Effector memory CD4-positive, alpha-beta T cell (primary cell): ENCODE measurements around the gene NXN.
"Not testable (repeated sequence)": the region's sequence is repeated elsewhere in the genome, so short reads cannot be mapped to it uniquely, and the experiment has no call there.

ENCODE experiments used
- DNase-seq, 3 donors: peaks; one replicate each; pipeline ENCODE4 v3.0.0-alpha.2; 2020
- H3K27ac ChIP-seq: 2 replicates; pipeline ENCODE4 v1.7.0; 2013; ENCODE audit warnings: mild to moderate bottlenecking, low read length, moderate library complexity; ENCODE audit not compliant: insufficient read depth, poor library complexity, severe bottlenecking
- H3K27me3 ChIP-seq: replicated peaks from 2 replicates; pipeline ENCODE4 v1.7.0; 2013; ENCODE audit warnings: mild to moderate bottlenecking, low read length; ENCODE audit not compliant: insufficient read depth, control insufficient read depth, poor library complexity, severe bottlenecking
- H3K36me3 ChIP-seq: 2 replicates; pipeline ENCODE4 v1.7.0; 2013; ENCODE audit warnings: mild to moderate bottlenecking, low read length, moderate library complexity; ENCODE audit not compliant: control insufficient read depth, insufficient read depth
- H3K4me1 ChIP-seq: 2 replicates; pipeline ENCODE4 v1.7.0; 2013; ENCODE audit warnings: low read length, mild to moderate bottlenecking; ENCODE audit not compliant: control insufficient read depth, insufficient read depth, poor library complexity, severe bottlenecking
- H3K4me3 ChIP-seq: 2 replicates; pipeline ENCODE4 v1.7.0; 2013; ENCODE audit warnings: low read length, low read depth, mild to moderate bottlenecking; ENCODE audit not compliant: insufficient read depth, poor library complexity, severe bottlenecking
- H3K9me3 ChIP-seq: 2 replicates; pipeline ENCODE4 v1.7.0; 2013; ENCODE audit warnings: mild to moderate bottlenecking, low read length, moderate library complexity; ENCODE audit not compliant: control insufficient read depth

The NXN gene

DNA sequence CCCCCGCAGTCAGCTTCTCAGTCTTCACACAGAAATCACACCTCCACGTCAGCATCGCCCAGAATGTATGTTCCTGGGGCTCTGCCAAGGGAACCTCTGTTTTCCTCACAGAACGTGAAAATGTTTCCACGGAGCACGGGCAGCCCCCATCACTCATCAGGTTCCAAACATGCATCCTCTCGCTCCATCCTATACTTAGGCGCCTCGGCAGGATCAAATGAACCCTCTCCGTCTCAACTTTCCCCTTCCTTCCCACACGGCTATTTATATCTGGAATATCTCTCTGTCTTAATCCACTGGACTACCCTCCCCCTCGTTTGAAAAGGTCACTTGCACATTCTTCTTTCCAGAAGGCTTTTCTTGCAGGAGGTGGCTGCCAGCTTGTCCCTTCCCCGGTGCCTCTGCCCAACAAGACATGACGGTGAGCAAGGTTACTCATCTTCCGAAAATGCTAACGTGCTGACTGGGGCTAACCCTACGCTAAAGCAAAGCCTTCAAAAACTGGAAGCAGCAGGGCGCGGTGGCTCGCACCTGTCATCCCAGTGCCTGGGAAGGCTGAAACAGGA, 21.6 kb downstream of the NXN start:
- Histone ChIP-seq H3K27ac (no peak overlapping the region), H3K9me3 (no peaks in the 10 kb centered on the region), H3K27me3 (no peaks in the 10 kb centered on the region), H3K36me3 (no peaks in the 10 kb centered on the region), H3K4me3 (no peak overlapping the region), H3K4me1 (no peaks in the 10 kb centered on the region)
- DNase-seq, result no peak

DNA sequence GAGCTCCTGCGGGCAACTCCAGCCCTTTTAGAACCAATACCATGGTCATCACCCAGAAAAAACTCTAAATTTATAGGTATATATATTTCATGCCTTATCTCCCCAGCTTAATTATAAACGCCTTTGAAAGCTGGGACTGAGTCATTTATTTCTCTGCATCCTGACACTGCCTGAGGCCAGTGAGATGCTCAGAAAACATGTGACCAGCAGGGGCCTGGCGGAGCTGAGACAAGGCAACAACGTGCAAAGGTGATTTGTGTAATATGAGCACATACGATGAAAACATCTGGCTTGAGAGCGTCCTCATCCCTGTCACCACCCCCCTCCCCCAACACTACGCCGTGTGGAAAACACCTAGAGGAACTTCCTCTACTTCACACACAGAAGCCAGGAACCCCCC, 22.7 kb downstream of the NXN start:
- no peaks in the 10 kb centered on the region for H3K9me3 ChIP-seq
- H3K4me3 ChIP-seq, result no peak overlapping the region
- peaks cover 2% of the 10 kb centered on the region for H3K27me3 ChIP-seq
- H3K4me1 ChIP-seq, result no peaks in the 10 kb centered on the region
- no peaks in the 10 kb centered on the region for H3K36me3 ChIP-seq
- no peak for DNase-seq
- no peak overlapping the region for H3K27ac ChIP-seq

DNA sequence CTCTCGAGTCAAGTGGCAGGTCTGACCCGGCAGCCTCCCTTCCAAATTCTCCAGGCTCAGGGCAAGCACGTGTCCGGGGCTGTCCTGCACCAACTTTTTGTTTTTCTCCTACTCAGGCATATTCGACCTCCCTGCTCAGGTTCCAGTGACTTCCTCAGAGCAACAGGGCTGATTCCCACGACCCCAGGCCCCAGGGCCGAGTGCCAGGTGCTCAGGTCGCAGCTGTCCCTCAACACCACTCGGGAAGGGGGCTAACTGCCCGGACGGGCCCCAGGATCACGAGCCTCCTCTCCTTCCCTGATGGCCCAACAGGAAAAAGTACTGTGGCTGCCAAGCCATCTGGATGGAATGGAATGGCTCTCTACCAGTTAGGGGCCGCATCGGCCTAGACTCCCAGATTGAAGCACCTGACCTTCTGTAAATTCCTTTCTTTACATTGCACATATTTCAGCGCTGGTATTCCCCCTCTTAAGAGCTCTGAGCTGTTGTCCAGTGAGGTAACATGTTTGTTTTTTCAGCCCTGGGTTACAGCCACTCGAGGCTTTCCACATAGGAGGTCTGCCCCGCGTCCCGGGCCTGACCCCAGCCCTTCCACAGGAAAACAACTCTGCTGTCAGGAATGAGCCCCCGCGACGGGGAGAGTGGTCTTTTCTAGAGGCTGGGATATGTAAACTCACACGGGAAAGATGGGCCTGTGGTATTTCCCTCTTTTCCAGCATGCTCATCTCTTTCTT, 25.0 kb downstream of the NXN start:
- Histone ChIP-seq H3K4me3 (no peak overlapping the region), H3K27ac (no peak overlapping the region), H3K36me3 (no peaks in the 10 kb centered on the region), H3K27me3 (peaks cover 5% of the 10 kb centered on the region), H3K4me1 (peaks cover 3% of the 10 kb centered on the region), H3K9me3 (no peaks in the 10 kb centered on the region)
- no peak for DNase-seq

DNA sequence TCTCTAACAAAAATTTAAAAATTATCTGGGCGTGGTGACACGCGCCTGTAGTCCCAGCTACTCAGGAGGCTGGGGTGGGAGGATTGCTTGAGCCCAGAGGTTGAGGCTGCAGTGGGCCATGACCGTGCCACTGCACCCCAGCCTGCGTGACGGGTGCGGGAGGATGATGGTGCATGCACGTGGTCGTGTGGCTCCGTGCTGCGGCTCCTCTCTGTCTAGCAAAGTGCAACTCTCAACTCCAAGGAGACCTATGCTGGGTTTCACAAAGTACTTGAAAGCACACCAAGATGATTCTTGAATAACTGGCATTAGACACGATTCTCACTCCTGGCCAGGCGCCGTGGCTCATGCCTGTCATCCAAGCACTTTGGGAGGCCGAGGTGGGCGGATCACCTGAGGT, 25.8 kb downstream of the NXN start:
- H3K4me3 ChIP-seq, result no peak overlapping the region
- H3K27ac ChIP-seq, result no peak overlapping the region
- no peaks in the 10 kb centered on the region for H3K9me3 ChIP-seq
- peaks cover 3% of the 10 kb centered on the region for H3K4me1 ChIP-seq
- H3K27me3 ChIP-seq, result peaks cover 5% of the 10 kb centered on the region
- no peak for DNase-seq
- H3K36me3 ChIP-seq, result no peaks in the 10 kb centered on the region

DNA sequence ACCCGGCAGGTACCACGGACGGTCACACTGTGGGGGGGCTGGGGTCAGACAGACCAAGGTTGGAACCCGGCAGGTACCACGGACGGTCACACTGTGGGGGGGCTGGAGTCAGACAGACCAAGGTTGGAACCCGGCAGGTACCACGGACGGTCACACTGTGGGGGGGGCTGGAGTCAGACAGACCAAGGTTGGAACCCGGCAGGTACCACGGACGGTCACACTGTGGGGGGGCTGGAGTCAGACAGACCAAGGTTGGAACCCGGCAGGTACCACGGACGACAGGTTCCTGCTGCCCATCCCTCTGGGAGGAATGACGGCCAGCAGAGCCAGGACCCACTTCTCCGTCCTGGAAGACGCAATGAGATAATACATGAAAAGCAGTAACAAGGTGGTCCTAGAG, 27.0 kb downstream of the NXN start:
- not testable (repeated sequence) for H3K4me3 ChIP-seq, H3K27ac ChIP-seq, H3K27me3 ChIP-seq, H3K9me3 ChIP-seq, H3K4me1 ChIP-seq, H3K36me3 ChIP-seq, DNase-seq

DNA sequence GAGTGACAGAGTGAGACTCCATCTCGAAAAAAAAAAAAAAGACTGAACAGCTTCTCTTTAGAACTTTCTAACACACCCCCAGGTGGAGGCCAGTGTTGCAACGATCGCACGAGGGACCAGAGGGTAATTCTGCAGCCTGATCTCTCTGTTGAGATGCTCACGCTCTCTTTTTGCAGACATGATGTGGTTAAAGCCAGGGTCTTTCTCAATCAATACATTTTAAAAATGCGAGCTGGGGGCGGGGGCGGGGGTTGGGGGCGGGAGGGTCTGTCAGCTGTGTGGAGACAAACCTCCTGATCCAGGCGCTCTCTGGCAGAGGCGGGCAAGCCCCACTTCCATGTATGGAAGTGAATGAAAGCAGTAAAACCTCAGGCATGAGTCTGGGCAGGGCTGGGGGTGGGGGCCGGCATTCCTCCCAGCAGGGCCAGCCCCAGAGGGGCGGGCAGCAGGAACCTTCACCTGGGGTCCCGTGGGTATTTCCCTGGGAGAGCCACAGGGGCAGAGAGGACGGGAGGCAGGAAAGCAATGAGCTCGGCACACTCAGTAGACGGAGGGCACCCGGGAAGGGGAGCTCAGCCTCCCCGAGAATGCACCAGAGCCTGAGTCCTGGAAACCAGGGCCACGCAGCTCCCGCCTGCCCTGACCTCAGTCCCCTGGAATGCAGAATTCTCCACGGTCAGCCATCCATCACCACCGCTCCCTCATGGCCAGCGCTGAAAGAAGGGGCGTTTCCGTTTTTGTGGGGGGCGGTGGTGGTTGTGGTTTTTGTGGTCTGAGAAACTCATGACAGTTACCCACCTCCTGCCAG, 28.0 kb downstream of the NXN start:
- peaks cover 3% of the 10 kb centered on the region for H3K4me1 ChIP-seq
- no peak for DNase-seq
- H3K36me3 ChIP-seq, result no peaks in the 10 kb centered on the region
- H3K9me3 ChIP-seq, result no peaks in the 10 kb centered on the region
- H3K27me3 ChIP-seq, result peaks cover 5% of the 10 kb centered on the region
- H3K4me3 ChIP-seq, result no peak overlapping the region
- no peak overlapping the region for H3K27ac ChIP-seq

DNA sequence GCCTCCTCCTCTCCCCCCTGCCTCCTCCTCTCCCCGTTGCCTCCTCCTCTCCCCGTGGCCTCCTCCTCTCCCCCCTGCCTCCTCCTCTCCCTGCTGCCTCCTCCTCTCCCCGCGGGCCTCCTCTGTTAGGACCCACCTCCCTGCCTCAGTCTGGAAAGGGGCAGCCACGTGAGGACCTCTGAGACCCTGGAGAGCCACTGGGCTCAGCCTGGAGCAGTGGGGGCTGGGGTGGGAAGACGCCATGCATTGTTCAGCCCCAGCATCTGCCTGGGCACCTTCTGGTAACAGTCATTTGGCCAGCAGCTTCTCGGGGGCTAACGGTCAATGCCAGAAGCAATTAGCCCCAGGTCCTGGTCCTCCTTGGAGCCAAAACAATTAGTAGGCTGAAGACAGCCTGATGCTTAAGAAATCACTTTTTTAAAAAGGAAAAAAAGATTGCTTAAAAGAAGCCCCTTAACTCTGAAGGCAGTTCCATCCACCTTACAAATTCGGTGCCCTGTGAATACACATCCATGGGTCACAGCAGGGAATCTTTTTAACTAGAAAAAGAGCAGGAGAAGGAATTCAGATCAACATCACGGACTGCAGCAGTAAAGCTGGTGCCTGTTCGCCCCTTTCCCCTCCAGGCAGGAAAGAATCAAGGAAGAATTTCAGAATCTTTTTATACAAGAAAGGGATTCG, 29.8 kb downstream of the NXN start:
- Histone ChIP-seq H3K9me3 (no peaks in the 10 kb centered on the region), H3K4me3 (no peak overlapping the region), H3K36me3 (no peaks in the 10 kb centered on the region), H3K27me3 (peaks cover 5% of the 10 kb centered on the region), H3K27ac (no peak overlapping the region), H3K4me1 (peaks cover 3% of the 10 kb centered on the region)
- DNase-seq, result no peak

DNA sequence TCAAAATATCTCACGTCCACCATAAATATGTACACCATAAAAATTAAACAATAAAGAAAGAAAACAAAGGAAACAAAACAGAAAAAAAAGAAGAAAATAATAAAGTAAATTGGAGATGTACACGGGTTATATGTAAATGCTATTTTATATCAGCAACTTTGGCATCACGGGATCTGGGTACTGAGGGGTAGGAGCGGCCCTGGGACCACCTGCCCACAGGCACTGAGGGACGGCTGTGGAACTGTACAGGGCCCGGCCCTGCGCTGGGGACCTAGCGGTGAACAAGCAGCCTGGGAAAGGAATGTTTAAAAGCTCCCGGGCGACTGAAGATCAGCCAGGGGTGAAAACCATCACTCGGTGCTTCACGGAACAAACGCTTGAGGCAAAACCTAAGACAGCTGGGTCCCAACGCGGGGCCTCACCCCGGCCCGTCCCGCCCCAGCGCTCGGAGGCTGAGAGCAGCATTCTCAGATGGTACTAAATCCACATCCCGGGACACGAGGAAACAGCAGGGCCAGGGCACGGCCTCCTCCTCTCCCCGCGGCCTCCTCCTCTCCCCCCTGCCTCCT, 31.2 kb downstream of the NXN start:
- Histone ChIP-seq H3K27ac (no peak overlapping the region), H3K4me3 (no peak overlapping the region), H3K9me3 (no peaks in the 10 kb centered on the region), H3K27me3 (peaks cover 5% of the 10 kb centered on the region), H3K36me3 (no peaks in the 10 kb centered on the region), H3K4me1 (peaks cover 3% of the 10 kb centered on the region)
- no peak for DNase-seq

DNA sequence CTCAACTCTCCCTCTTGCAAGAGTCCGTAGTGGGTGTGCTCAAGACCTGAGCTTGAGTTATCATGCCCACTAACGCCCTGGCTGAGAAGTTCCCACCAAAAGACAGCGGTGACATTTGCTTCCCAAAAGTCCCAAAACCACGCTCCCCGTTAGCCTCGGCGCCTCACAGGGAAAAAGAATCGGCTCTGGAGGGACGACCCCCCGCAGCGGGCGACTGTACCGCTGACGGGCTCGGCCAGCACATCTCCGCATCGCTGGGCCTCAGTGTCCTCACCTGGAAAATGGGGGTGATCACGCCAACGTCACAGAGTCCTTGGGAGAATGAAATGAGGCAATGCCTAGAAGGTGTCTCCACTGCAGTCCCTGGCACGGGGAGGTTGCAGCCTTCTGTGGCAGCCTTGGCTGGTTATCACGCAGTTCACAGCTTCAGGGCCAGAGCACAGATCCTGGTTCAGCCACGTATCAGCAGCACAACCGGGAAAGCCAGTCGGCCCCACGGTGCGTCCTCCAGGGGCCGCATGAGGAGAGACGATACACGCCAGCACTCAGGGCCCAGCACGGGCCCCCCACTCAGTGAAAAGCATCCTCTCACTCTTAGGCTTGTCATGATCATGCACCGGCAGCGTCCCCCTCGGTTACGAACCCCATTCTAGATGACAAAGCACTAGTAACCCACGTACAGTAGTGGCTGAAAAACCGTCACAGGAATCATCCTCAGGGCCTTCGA, 32.9 kb downstream of the NXN start:
- Histone ChIP-seq H3K27me3 (peaks cover 1% of the 10 kb centered on the region), H3K4me3 (no peak overlapping the region), H3K36me3 (no peaks in the 10 kb centered on the region), H3K27ac (no peak overlapping the region), H3K4me1 (peaks cover 2% of the 10 kb centered on the region), H3K9me3 (no peaks in the 10 kb centered on the region)
- no peak for DNase-seq
